ENCODE data around the gene SBF2.

The SBF2 gene

DNA sequence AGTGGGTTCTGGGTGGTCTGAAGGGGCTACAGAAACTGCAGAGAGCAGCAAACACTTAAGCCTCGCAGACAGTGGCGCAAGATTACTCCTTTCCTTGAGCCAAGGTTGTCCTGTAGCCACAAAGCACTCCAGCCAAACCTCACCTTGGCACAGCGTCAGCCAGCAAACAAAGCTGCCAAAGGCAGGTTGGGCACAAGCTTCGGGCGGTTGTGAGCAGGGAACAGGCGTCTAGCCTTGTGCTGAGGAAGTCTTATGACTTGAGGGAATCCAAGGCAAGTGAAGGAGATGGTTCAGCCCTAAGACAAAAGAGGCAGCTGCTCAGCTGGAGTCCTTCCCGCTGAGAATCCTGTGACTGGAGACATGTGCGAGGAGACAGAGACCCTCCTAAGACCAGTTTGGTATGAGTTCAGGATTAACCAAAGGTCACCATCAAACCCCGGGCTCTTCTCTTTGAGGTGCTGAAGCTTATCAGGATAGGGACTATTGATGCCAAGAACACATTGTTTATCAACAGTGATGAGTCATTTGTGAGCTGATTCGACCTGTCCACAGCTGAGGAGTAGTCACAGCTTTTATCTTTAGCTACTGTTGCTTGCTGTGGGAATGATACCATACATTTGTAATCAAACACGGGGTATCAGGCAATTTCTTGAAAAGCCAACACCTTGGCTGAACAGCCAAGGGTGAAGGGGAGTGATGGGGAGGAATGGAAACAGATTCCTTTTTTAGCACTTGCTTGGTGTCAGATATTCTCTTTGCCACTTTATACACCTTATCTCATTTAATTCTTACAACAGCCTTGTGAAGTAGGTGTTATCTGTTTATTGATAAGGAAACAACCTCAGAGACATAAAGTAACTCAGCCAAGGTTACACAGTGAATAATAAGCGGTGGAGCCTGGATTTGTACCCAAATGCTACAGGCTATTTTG is 15.4 kb upstream of the SBF2 start:
- no peak for TF ChIP-seq GATA3 (IDR thresholded peaks at IDR 0.05; ENCODE audit: low read depth, low read length)
- no peak for TF ChIP-seq GATA2 (IDR thresholded peaks at IDR 0.05; ENCODE audit: low read depth, low read length)

DNA sequence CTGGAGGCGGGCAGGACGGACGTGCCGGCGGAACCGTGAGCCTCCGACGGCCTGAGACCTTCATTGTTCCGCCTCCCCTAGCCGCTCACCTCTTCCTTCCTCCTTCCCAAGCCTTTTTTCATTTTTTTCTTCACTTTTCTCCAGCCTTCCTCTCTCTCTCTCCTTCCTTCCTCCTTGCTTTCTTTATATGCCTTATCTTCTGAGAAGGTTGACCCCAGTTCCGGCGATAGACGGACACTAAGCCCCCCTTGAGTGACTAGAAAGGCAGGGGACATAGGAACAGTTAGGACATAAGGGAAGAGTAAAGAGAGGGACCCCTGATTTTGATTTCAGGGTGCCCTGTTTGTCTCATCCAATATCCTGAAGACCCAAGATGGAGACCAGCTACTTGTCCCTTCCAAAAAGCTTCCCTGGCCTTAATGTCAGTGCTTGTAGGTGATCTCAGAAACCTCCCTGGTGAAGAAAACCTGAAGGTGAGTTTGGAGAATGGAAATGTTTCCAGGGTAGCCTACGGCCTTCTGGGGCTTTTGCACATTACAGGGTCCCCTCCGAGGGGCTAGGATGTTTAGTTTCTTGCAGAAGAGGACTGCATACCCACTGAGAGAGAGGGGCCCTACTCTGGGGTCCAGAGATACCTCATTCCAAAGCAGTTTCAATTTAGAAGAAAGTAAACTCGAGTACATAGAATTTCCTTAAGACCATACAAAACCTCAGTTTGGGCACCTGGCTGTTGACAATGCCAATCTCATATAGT is 14.4 kb upstream of the SBF2 start:
- TF ChIP-seq GATA2 (IDR thresholded peaks at IDR 0.05; ENCODE audit: low read depth, low read length) (no peak), GATA3 (IDR thresholded peaks at IDR 0.05; ENCODE audit: low read depth, low read length) (no peak)

DNA sequence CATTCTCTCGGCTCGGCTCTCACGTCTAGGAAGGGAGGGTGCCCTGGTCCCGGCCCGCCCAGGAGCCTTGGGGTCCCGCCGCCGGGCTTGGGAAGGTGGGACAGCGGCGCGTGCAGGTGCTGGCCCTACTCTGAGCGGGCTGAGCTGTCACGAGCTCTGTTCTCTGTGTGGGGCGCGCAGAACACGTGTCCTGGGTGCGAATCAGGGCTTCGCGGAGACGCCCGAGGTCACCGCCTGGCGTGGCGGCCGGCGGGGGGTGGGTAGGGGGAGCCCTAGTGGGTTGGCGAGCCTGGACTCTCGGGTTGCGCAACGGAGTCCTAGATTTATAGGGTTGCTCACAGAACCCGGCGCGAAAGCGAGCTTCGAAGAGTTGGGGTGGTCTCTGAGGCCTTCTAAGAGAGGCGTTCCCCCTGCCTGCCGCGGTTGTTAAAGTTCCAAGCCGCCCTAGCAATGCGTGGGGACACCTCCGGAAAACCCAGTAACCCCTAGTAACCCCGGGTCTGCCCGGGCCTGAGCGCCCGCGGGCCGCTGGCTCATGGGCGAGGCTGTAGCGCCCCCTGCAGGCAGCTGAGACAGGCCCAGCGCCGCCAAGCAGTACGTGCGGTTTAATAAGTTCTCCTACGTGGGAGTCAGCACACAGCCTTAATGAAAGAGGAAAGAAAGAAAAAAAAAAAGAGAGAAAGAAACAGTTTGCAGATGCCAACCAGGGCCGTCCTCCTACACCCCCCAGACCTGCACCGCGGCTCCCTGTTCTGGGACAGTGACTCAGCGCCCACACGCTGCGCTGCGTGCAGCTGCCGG is 13.6 kb upstream of the SBF2 start:
- TF ChIP-seq GATA2 (IDR thresholded peaks at IDR 0.05; ENCODE audit: low read depth, low read length) (no peak), GATA3 (IDR thresholded peaks at IDR 0.05; ENCODE audit: low read depth, low read length) (no peak)

DNA sequence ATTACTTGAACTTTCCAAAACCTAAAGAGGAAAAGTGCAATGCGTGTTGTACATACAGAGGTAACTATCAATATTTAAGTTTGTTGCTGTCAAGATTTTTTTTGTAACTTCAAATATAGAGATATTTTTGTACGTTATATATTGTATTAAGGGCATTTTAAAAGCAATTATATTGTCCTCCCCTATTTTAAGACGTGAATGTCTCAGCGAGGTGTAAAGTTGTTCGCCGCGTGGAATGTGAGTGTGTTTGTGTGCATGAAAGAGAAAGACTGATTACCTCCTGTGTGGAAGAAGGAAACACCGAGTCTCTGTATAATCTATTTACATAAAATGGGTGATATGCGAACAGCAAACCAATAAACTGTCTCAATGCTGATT is 13.0 kb upstream of the SBF2 start:
- TF ChIP-seq GATA2 (IDR thresholded peaks at IDR 0.05; ENCODE audit: low read depth, low read length) (no peak), GATA3 (IDR thresholded peaks at IDR 0.05; ENCODE audit: low read depth, low read length) (no peak)

DNA sequence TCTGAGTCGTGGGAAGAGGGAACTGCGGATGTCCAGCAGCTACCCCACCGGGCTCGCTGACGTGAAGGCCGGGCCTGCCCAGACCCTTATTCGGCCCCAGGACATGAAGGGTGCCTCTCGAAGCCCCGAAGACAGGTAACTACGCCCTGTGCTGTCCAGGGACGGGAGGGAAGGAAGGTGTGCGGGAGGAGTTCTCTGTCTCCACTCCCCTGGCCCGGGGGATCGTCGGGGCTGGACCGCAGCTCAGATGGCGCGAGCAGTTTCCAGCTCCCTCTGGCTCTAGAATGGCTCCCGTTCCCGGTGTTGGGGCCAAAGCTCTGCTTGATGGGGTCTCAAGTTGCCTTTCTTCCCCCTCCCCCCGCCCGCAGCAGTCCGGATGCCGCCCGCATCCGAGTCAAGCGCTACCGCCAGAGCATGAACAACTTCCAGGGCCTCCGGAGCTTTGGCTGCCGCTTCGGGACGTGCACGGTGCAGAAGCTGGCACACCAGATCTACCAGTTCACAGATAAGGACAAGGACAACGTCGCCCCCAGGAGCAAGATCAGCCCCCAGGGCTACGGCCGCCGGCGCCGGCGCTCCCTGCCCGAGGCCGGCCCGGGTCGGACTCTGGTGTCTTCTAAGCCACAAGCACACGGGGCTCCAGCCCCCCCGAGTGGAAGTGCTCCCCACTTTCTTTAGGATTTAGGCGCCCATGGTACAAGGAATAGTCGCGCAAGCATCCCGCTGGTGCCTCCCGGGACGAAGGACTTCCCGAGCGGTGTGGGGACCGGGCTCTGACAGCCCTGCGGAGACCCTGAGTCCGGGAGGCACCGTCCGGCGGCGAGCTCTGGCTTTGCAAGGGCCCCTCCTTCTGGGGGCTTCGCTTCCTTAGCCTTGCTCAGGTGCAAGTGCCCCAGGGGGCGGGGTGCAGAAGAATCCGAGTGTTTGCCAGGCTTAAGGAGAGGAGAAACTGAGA is 12.2 kb upstream of the SBF2 start:
- TF ChIP-seq GATA2 (IDR thresholded peaks at IDR 0.05; ENCODE audit: low read depth, low read length) (no peak), GATA3 (IDR thresholded peaks at IDR 0.05; ENCODE audit: low read depth, low read length) (no peak)

DNA sequence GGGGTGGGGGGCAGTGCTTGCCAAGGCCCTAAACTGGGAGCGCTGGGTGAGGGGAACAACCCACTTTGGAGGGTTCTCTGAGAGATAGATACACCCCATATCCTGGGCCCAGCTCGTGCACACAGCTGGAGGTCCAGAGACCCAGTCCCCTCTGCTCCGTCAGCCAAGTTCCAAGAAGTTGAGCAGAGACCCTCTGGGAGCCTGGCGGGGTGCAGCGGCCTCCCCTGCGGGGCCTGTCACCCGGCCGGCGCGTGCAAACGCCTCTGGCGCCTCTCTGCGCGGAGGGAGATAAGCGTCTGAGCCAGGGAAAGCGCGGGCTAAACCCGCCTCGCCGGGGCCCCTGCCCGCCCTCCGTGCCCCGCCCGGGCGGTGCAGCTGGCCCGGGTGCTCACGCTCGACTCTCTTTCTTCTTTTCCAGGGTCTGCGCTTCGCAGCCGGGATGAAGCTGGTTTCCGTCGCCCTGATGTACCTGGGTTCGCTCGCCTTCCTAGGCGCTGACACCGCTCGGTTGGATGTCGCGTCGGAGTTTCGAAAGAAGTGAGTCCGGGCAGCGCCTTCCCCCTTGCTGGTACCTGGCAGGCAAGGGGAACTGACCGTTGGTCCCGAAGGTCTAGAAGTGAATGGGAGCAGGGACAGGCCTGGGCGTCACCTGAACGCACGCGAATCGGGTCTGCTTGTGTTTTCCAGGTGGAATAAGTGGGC is 11.4 kb upstream of the SBF2 start:
- no peak for TF ChIP-seq GATA3 (IDR thresholded peaks at IDR 0.05; ENCODE audit: low read depth, low read length)
- TF ChIP-seq GATA2 (IDR thresholded peaks at IDR 0.05; ENCODE audit: low read depth, low read length), result peak; percentile 79

DNA sequence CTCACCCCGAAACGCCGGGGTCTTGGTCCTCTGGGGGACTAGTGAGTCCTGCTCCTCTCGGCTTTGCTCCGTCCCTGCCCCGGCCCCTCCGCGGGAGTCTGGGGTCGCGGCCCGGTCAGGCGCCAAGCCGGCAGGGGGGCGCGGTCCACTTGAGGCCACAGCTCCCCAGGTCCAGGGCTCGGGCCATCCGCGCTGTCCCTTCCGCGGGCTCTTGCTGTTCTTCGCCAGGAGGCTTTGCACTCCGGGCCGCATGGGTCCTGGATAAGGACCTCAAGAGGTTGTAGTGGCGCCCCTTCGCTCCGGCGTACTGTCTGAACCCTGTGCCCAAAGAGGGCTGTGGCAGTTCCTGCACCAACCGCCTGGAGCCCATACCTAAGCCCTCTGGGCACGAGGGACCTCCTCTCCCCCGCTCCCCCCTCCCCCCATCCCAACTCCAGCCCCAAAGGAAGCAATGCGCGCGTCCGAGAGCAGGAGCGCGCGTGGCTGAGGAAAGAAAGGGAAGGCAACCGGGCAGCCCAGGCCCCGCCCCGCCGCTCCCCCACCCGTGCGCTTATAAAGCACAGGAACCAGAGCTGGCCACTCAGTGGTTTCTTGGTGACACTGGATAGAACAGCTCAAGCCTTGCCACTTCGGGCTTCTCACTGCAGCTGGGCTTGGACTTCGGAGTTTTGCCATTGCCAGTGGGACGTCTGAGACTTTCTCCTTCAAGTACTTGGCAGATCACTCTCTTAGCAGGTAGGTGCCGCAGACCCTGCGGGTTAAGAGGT is 10.7 kb upstream of the SBF2 start, which contains the start of gene ADM:
Gene ADM, plus strand, starts transcription at position 579 of the 767 bp plus-strand sequence. CDS start 628 bp downstream, outside the sequence.
- TF ChIP-seq GATA2 (IDR thresholded peaks at IDR 0.05; ENCODE audit: low read depth, low read length) (no peak), GATA3 (IDR thresholded peaks at IDR 0.05; ENCODE audit: low read depth, low read length) (no peak)

DNA sequence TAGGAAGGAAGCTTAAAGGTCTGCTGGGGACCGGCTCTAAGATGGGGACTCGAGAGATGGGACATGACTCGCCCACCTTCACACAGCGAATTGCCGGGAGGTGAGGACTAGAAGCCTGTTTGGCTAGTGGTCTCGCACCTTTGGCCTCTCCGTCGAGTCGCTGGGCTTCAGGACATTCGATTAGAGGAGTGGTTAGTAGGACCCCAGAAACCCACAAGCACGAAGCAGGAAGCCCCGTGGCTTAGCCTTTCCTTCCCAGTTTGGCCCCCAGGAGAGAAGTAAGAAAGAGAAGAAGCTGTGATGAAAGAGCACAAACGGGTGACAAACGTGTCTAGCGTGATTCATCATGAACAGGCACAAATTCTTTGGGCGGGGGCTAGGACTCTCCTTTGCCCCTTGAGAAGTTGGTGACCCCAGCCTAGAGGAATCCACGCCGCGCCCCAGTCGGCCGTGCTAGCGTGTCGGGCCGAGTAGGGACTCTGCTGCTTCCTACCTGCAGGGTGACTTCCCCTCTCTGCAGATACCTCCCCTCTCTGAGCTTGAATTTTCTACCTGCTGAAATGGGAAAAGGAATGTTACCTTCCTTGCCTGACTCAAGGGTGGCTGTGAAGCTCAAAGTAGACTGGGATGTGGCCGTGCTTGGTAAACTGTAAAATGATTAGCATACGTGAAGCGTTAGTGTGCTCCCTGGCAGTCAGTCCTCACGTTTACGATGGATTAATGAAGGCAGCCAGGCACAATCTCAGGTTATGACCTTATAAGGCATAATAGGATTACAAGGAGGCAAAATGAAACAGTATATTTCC is 9.7 kb upstream of the SBF2 start:
- TF ChIP-seq GATA2 (IDR thresholded peaks at IDR 0.05; ENCODE audit: low read depth, low read length) (no peak), GATA3 (IDR thresholded peaks at IDR 0.05; ENCODE audit: low read depth, low read length) (no peak)

DNA sequence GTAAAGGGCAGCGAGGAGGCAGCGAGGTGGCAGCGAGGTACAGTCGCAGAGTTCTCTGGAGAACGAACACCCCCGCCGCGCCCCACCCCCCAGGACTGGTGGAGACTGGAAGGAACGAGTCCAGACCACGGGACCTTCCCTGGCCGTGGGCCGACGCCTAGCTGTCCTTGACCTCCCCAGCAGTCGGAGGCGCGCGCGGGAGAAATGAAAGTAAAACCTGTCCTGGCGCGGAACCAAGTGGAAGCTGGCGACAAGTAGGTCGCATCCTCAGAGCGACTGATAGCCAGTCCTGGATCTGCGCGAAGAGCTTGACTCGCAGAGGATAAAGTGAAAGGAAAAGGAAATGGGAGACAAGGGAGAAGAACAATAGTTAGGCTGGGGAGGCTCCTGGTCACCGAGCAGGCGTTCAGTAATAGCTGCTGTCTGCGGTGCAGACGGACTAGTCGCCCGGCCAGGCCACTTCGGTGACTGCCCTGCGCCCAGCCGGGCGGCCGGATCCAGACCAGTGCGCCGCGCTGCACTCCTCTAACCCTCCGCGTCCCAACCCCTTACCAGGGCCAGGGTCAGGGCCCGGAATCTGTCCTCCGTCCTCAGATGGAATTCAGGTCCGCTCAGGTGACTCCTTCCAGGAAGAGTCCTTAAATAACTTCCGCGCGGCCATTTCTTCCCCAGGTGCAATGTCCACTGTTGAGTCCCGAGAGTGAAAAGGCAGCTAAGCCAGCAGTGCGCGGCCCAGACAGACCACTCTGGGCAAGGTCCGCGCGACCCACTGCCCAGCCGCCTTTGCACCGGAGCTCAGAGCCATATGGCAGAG is 8.9 kb upstream of the SBF2 start:
- TF ChIP-seq GATA3 (IDR thresholded peaks at IDR 0.05; ENCODE audit: low read depth, low read length) (no peak), GATA2 (IDR thresholded peaks at IDR 0.05; ENCODE audit: low read depth, low read length) (no peak)

DNA sequence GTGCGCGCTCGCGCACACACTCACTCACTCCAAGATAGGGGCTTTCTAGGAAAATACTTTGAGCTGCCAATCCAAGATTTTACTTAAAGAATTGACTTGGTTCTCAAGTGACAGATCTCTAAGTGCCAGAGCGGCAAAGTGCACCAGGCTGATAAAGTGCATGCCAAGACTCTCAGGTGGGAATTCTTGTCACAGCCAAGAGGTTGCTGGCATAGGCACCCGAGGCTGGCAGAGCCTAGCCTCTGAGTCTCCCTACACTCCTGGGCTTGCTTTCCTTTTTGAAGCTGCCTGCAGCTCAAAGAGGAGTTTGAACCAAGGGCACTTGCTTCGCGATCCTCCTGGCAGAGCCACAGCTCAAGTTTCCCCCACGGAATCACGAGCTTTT is 8.3 kb upstream of the SBF2 start:
- TF ChIP-seq GATA2 (IDR thresholded peaks at IDR 0.05; ENCODE audit: low read depth, low read length) (no peak), GATA3 (IDR thresholded peaks at IDR 0.05; ENCODE audit: low read depth, low read length) (no peak)

Measured in SH-SY5Y (cell line).